Naive thymus-derived CD4-positive, alpha-beta T cell (primary cell): ENCODE measurements around the gene TLX2. TPM values are rescaled to one million over a fixed set of nuclear protein-coding genes. Genes with fewer than 3 reads are reported as not detected.

Experiments used
- ATAC-seq: fragments of 150-1000 bp; cut with Tn5 transposase; 2 replicates; pipeline ENCODE4 v1.10.0; 2021; ENCODE audit warnings: mild to moderate bottlenecking, moderate library complexity
- CTCF ChIA-PET: fragments of 350-600 bp; sonication (Branson Sonifier 250); formaldehyde crosslinking; loops from one replicate; lab custom pipeline; 2021; ENCODE audit warnings: antibody characterized with exemption; lab: Charles Lee
- POLR2A ChIA-PET: fragments of 350-600 bp; sonication (Branson Sonifier 250); formaldehyde crosslinking; loops from one replicate; lab custom pipeline; 2021; ENCODE audit warnings: antibody characterized with exemption, inconsistent platforms; lab: Charles Lee
- DNase-seq, 9 donors: peaks; one replicate each; pipeline versions ENCODE4 v3.0.0 to v3.0.0-alpha.2; 2020 to 2022; ENCODE audit warnings: mixed read lengths in 1 of 9
- H3K27ac ChIP-seq: one replicate; pipeline ENCODE4 v1.7.0; 2013; ENCODE audit warnings: mild to moderate bottlenecking, low read depth, low read length, moderate library complexity
- H3K27me3 ChIP-seq, 2 donors: one replicate each; pipeline ENCODE4 v1.7.0; 2013; ENCODE audit warnings: low read length in 2 of 2, mild to moderate bottlenecking in 2 of 2, moderate library complexity in 2 of 2; ENCODE audit not compliant: control insufficient read depth in 2 of 2, insufficient read depth in 2 of 2
- H3K36me3 ChIP-seq, 3 experiments: 1 replicate in 2 of 3; 2 replicates in 1 of 3; pipeline ENCODE4 v1.7.0; 2013; ENCODE audit warnings: low read length in 3 of 3, mild to moderate bottlenecking in 3 of 3, moderate library complexity in 1 of 3; ENCODE audit not compliant: insufficient read depth in 3 of 3, control insufficient read depth in 2 of 3
- H3K4me1 ChIP-seq, 2 donors: one replicate each; pipeline ENCODE4 v1.7.0; 2013; ENCODE audit warnings: low read length in 2 of 2, mild to moderate bottlenecking in 2 of 2, moderate library complexity in 1 of 2; ENCODE audit not compliant: control insufficient read depth in 2 of 2, insufficient read depth in 2 of 2
- H3K4me3 ChIP-seq: 2 replicates; pipeline ENCODE4 v1.7.0; 2013; ENCODE audit warnings: mild to moderate bottlenecking, low read length
- H3K9me3 ChIP-seq, 3 experiments: 1 replicate in 2 of 3; 2 replicates in 1 of 3; pipeline ENCODE4 v1.7.0; 2013; ENCODE audit warnings: low read length in 3 of 3; ENCODE audit not compliant: control insufficient read depth in 2 of 3
- H3K27ac Mint-ChIP-seq, 9 donors: one replicate each; pipeline ENCODE4 v1.8.0; 2020 to 2022; ENCODE audit warnings: mixed read lengths in 9 of 9, mild to moderate bottlenecking in 8 of 9, moderate library complexity in 5 of 9, inconsistent platforms in 2 of 9
- H3K27me3 Mint-ChIP-seq, 5 donors: one replicate each; pipeline ENCODE4 v1.8.0; 2021 to 2022; ENCODE audit warnings: mixed read lengths in 5 of 5, mild to moderate bottlenecking in 1 of 5
- H3K36me3 Mint-ChIP-seq, 5 donors: one replicate each; pipeline ENCODE4 v1.8.0; 2020 to 2022; ENCODE audit warnings: mixed read lengths in 5 of 5, mild to moderate bottlenecking in 3 of 5, inconsistent platforms in 1 of 5
- H3K4me1 Mint-ChIP-seq, 7 donors: one replicate each; pipeline ENCODE4 v1.8.0; 2020 to 2022; ENCODE audit warnings: mixed read lengths in 7 of 7, mild to moderate bottlenecking in 3 of 7, inconsistent platforms in 1 of 7
- H3K4me3 Mint-ChIP-seq, 10 donors: one replicate each; pipeline ENCODE4 v1.8.0; 2020 to 2022; ENCODE audit warnings: mild to moderate bottlenecking in 10 of 10, mixed read lengths in 10 of 10, moderate library complexity in 6 of 10, inconsistent platforms in 2 of 10
- H3K9me3 Mint-ChIP-seq, 11 donors: one replicate each; pipeline ENCODE4 v1.8.0; 2020 to 2022; ENCODE audit warnings: mixed read lengths in 11 of 11, mild to moderate bottlenecking in 4 of 11, inconsistent platforms in 1 of 11, moderate library complexity in 1 of 11
- intact Hi-C, 2 donors: fragments of 100-400 bp; cut with micrococcal nuclease; formaldehyde crosslinking; loops; one replicate each; pipeline ENCODE4 v1.15.1; 2023
- polyA plus RNA-seq, 2 donors: library from polyadenylated mRNA; unstranded; fragments of 300-500 nt; fragmentation: Illumina TruSeq; gene quantifications; one replicate each; pipeline ENCODE4 v1.2.3, GENCODE V29; 2021
- total RNA-seq, 6 experiments: library from RNA in 5 of 6; stranded (reverse) in 5 of 6; gene quantifications; 1 replicate in 5 of 6; 2 replicates in 1 of 6; pipeline ENCODE4 v1.2.3 and lab custom pipeline; 2021 to 2026

Gene TLX2
- total and polyA plus RNA-seq, 7 experiments from 2014 or later, result 0.34 to 0.66 TPM; not detected in 5

DNA sequence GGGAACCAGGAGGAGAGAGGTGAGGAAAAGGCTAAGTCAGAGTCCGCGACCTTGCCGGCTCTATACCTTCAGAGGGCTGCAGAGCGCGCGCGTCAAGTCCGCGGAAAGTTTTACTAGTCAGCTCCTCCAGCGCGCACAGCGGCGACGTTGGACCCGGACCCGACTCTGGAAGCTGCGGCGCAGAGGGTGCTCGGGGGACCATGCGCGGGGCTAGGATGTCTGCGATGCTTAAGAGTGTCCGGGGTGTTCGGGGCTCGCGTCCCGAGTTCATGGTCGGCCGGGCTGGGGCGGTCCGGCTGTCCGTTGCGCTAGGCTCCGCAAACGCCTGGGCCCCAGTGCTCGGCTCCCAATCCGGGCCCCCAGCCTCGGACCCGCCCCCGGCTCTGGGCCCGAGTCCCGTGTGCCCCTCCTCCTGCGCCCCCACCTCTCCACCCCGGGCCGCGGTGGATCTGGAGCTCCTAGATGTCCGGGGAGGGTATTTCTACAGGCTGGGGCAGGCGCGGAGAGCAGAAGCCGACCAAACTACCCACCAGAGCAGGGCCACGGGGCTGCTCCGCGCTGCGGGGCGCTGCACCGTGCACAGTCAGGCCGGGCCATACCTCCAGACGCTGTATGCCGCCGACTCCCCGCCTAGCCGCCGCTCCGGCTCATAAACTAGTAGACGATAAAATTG lies 14.8 kb upstream of the TLX2 start, which contains the start of gene LBX2:
LBX2 (minus strand) TSS at position 337 of the 673 bp plus-strand sequence; CDS start at position 271, 66 bp downstream.
- Histone ChIP-seq H3K4me1 (peaks cover 13 to 35% of the 10 kb centered on the region in 2 donors), H3K36me3 (peaks cover 0 to under 1% (median 0%) of the 10 kb centered on the region in 3 experiments), H3K4me3 (peak within 1 kb of the TSS; percentile 61), H3K27ac (no peak within 1 kb of the TSS), H3K9me3 (no peaks in the 10 kb centered on the region), H3K27me3 (peaks cover 4 to 34% of the 10 kb centered on the region in 2 donors)
- ChIA-PET POLR2A (interaction anchor here (1.0 to 1.6 kb wide), 3 partner anchors 8 to 44 kb away, joined by 3 read pairs; partner anchors contain the start of genes INO80B, MRPL53 and PCGF1), CTCF (no interaction called here)
- ATAC-seq (peak; percentile 17), DNase-seq (peak in 1 of 9 donors; percentile 45)
- peaks cover 2 to 13% (median 6%) of the 10 kb centered on the region in 5 donors for H3K36me3 Mint-ChIP-seq
- peak within 1 kb of the TSS; percentile 63 to 97 (median 86) for H3K4me3 Mint-ChIP-seq
- peaks cover 24 to 52% (median 44%) of the 10 kb centered on the region in 7 donors for H3K4me1 Mint-ChIP-seq
- peaks cover 46 to 65% (median 52%) of the 10 kb centered on the region in 5 donors for H3K27me3 Mint-ChIP-seq
- H3K9me3 Mint-ChIP-seq, result no peaks in the 10 kb centered on the region
- peak within 1 kb of the TSS in 4 of 9 donors; percentile 3 to 85 (median 33) for H3K27ac Mint-ChIP-seq
- intact Hi-C loops, result loop anchor here in 1 of 2 donors (2.0 kb wide), 1 partner anchor 15 kb away; the partner anchor contains the start of gene TLX2

DNA sequence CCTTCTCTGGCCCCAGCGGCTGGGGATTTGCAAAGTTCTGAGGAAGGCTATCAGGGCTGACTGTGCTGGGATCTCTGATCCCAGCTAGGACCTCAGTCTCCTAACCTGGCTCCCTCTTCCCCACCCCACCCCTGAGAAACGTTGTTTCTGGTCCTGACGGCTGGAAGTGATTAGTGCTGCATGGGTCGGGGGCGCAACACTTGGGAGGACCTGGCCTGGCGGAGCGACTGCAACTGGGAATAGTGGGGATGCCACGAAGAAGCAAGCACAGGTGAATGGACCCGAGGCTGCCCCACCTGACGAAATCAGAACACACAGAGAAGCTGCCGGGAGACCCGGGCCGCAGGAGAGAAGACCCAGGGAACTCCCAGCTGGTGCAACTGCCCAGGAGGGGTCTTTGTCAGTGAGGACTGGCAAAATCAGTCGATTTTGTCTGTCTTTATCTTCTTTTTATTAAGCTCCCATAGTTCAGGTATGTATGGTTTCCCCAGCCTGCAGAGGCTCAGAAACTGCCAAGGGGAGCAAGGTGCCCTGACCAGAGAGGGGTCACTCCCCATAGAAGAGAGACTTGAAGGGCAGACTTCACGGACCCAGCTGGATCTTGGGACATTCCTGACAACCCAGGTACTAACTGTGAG lies 14.2 kb upstream of the TLX2 start:
- Mint-ChIP-seq H3K27me3 (peaks cover 53 to 69% (median 58%) of the 10 kb centered on the region in 5 donors), H3K4me3 (peak overlapping the region in 8 of 10 donors; percentile 10 to 50 (median 22)), H3K9me3 (peaks cover 0 to 2% (median 0%) of the 10 kb centered on the region in 11 donors), H3K27ac (no peak overlapping the region), H3K36me3 (peaks cover 9 to 19% (median 12%) of the 10 kb centered on the region in 5 donors), H3K4me1 (peaks cover 30 to 59% (median 50%) of the 10 kb centered on the region in 7 donors)
- POLR2A ChIA-PET, result interaction anchor here (1.0 to 1.8 kb wide), 5 partner anchors 7 to 45 kb away, joined by 3 to 5 read pairs (median 3); partner anchors contain the start of genes AUP1, HTRA2, INO80B and MRPL53
- Histone ChIP-seq H3K27ac (no peak overlapping the region), H3K27me3 (peaks cover 4 to 38% of the 10 kb centered on the region in 2 donors), H3K36me3 (peaks cover 0 to 7% (median 0%) of the 10 kb centered on the region in 3 experiments), H3K4me3 (no peak overlapping the region), H3K4me1 (peaks cover 13 to 35% of the 10 kb centered on the region in 2 donors), H3K9me3 (no peaks in the 10 kb centered on the region)
- DNase-seq (no peak), ATAC-seq (no peak)
- CTCF ChIA-PET, result no interaction called here
- intact Hi-C loops, result loop anchor here in 1 of 2 donors (2.0 to 10.0 kb wide), 2 partner anchors 15 to 155 kb away; partner anchors contain the start of genes SEMA4F and TLX2

DNA sequence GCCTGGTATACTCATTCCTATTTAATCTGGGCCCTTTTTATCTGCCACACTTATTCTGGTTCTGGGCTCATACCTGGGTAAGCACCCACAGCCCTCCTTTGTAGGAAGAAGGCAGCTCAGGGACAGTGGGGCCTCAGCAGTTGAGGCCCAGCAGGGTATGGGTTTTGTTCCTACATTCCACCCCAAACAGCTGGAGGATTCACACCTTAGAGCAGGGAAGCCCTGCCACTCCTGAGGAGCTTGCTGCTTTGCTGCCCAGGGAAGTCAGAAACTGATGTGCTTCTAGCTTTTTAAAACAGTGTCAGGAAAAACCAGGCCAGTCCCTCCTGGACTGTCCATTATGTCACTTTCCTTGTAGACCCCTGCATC lies 13.7 kb upstream of the TLX2 start:
- peaks cover 58 to 69% (median 63%) of the 10 kb centered on the region in 5 donors for H3K27me3 Mint-ChIP-seq
- peaks cover 0 to 2% (median 0%) of the 10 kb centered on the region in 11 donors for H3K9me3 Mint-ChIP-seq
- ChIA-PET CTCF (interaction anchor here (0.8 kb wide), 1 partner anchor 44 kb away, joined by 3 read pairs; no protein-coding TSS in a partner anchor), POLR2A (interaction anchor here (1.0 to 1.8 kb wide), 6 partner anchors 9 to 45 kb away, joined by 3 to 5 read pairs (median 3); partner anchors contain the start of genes AUP1, HTRA2, INO80B and MRPL53)
- peaks cover 13 to 38% of the 10 kb centered on the region in 2 donors for H3K4me1 ChIP-seq
- H3K27me3 ChIP-seq, result peaks cover 4 to 40% of the 10 kb centered on the region in 2 donors
- peak overlapping the region in 1 of 9 donors; percentile 5 for H3K27ac Mint-ChIP-seq
- no peak overlapping the region for H3K27ac ChIP-seq
- H3K4me3 ChIP-seq, result no peak overlapping the region
- intact Hi-C loops, result loop anchor here in 1 of 2 donors (10.0 kb wide), 1 partner anchor 154 kb away; the partner anchor contains the start of gene SEMA4F
- H3K36me3 ChIP-seq, result peaks cover 0 to 12% (median 3%) of the 10 kb centered on the region in 3 experiments
- no peaks in the 10 kb centered on the region for H3K9me3 ChIP-seq
- H3K4me3 Mint-ChIP-seq, result peak overlapping the region in 3 of 10 donors; percentile 21 to 50 (median 23)
- DNase-seq (no peak), ATAC-seq (no peak)
- H3K4me1 Mint-ChIP-seq, result peaks cover 32 to 63% (median 54%) of the 10 kb centered on the region in 7 donors
- H3K36me3 Mint-ChIP-seq, result peaks cover 11 to 24% (median 17%) of the 10 kb centered on the region in 5 donors

DNA sequence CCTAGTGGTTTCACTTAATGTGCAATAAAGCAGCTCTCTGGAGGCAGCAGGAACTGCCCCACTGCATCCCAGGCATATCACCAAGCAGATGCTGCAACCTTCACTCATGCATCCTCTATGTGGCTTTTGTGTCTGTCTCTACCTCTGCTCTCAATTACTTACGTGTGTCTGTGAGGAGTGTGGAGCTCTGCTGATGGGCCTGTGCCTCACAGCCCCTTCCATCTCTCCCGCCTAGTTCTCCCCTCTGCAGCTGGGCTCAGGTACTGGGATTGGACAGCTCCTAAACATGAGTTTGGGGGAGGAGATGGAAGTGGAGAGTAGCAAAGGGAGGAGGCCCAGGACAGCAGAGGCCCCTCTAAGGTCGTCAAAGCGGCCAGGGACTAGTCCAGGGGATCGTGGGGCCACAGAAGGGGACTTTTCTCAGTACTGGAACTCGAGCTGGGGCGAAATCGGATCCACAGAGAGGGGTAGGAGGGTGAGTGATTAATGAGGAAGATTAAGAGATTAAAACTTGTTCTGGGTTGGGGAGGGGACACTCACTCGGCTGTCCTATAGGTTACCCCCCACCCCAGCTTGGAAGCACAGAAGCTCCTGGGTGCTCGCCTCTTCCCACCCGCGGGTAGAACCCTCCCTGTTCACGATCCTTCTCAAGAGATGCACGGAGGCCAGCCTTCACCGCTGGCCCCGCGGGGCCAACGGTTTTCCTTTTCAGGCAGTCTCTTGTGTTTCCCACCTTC lies 12.7 kb upstream of the TLX2 start:
- ChIA-PET POLR2A (interaction anchor here (1.0 to 1.8 kb wide), 6 partner anchors 10 to 29 kb away, joined by 3 to 5 read pairs (median 4); partner anchors contain the start of genes AUP1, CCDC142, HTRA2 and MRPL53), CTCF (interaction anchor here (0.8 kb wide), 1 partner anchor 45 kb away, joined by 3 read pairs; no protein-coding TSS in a partner anchor)
- intact Hi-C loops, result loop anchor here in 1 of 2 donors (10.0 kb wide), 1 partner anchor 153 kb away; the partner anchor contains the start of gene SEMA4F
- peaks cover 60 to 76% (median 69%) of the 10 kb centered on the region in 5 donors for H3K27me3 Mint-ChIP-seq
- H3K27ac Mint-ChIP-seq, result peak overlapping the region in 2 of 9 donors; percentile 14 to 15
- Histone ChIP-seq H3K4me3 (no peak overlapping the region), H3K4me1 (peaks cover 13 to 47% of the 10 kb centered on the region in 2 donors), H3K36me3 (peaks cover 0 to 16% (median 5%) of the 10 kb centered on the region in 3 experiments), H3K27ac (no peak overlapping the region), H3K27me3 (peaks cover 4 to 43% of the 10 kb centered on the region in 2 donors), H3K9me3 (no peaks in the 10 kb centered on the region)
- peaks cover 11 to 28% (median 21%) of the 10 kb centered on the region in 5 donors for H3K36me3 Mint-ChIP-seq
- peak overlapping the region in 7 of 10 donors; percentile 16 to 75 (median 64) for H3K4me3 Mint-ChIP-seq
- peaks cover 0 to 2% (median 0%) of the 10 kb centered on the region in 11 donors for H3K9me3 Mint-ChIP-seq
- ATAC-seq (no peak), DNase-seq (no peak)
- H3K4me1 Mint-ChIP-seq, result peaks cover 34 to 69% (median 57%) of the 10 kb centered on the region in 7 donors

DNA sequence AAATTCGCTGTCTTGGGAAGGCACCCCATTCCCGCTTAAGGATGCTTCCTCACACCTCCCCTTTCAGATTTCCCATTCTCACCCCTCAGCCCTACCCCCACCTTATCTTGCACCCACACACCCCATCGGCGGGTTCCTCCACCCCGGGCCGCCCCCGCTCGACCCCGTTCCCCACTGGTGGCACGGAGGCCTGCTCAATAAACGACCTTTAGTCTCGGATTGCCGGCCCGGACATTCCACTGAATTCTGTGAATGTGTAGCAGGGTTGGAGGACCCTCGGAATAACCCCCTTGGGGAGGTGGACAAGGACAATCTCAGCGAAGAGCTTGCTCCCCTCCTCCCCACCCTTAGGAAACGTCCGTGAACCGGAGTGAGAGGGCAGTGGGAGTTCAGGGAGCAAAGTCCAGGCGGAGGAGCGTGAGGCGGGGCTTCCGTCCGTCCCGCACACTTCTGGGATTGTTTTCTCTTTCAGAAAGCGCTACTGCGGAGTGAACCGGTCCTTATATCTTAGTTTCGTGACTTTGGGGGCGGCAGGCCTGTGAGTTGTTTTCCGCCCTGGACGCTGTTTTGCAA lies 12.0 kb upstream of the TLX2 start:
- Histone ChIP-seq H3K4me1 (peaks cover 17 to 52% of the 10 kb centered on the region in 2 donors), H3K4me3 (peak overlapping the region; percentile 36), H3K9me3 (no peaks in the 10 kb centered on the region), H3K27me3 (peaks cover 4 to 43% of the 10 kb centered on the region in 2 donors), H3K36me3 (peaks cover 0 to 17% (median 5%) of the 10 kb centered on the region in 3 experiments), H3K27ac (no peak overlapping the region)
- ATAC-seq (no peak), DNase-seq (no peak)
- peak overlapping the region in 2 of 9 donors; percentile 14 to 15 for H3K27ac Mint-ChIP-seq
- POLR2A ChIA-PET, result interaction anchor here (1.6 to 4.3 kb wide), 2 partner anchors 19 to 27 kb away, joined by 4 to 11 read pairs; partner anchors contain the start of genes AUP1, CCDC142, HTRA2 and TTC31
- CTCF ChIA-PET, result no interaction called here
- intact Hi-C loops, result loop anchor here in 1 of 2 donors (10.0 kb wide), 1 partner anchor 153 kb away; the partner anchor contains the start of gene SEMA4F
- H3K4me1 Mint-ChIP-seq, result peaks cover 41 to 76% (median 62%) of the 10 kb centered on the region in 7 donors
- H3K9me3 Mint-ChIP-seq, result peaks cover 0 to 3% (median 0%) of the 10 kb centered on the region in 11 donors
- H3K27me3 Mint-ChIP-seq, result peaks cover 60 to 78% (median 69%) of the 10 kb centered on the region in 5 donors
- H3K4me3 Mint-ChIP-seq, result peak overlapping the region; percentile 52 to 81 (median 66)
- H3K36me3 Mint-ChIP-seq, result peaks cover 12 to 32% (median 27%) of the 10 kb centered on the region in 5 donors
